Measurements from ENCODE around the gene IP6K3. TPM values are rescaled to one million over a fixed set of nuclear protein-coding genes. Genes with fewer than 3 reads are reported as not detected.

The IP6K3 gene
- total and polyA plus RNA-seq, 3 experiments from 2014 or later = not detected

GRCh38 chr6:33717934-33718455 is 28.7 kb downstream of the IP6K3 start:
- no peak for DNase-seq
- Mint-ChIP-seq H3K36me3 (no peaks in the 10 kb centered on the region), H3K27me3 (peaks cover 10 to 21% of the 10 kb centered on the region in 2 donors), H3K9me3 (no peaks in the 10 kb centered on the region), H3K27ac (peak overlapping the region in 1 of 8 donors; percentile 16), H3K4me1 (no peaks in the 10 kb centered on the region), H3K4me3 (no peak overlapping the region)
- ChIA-PET POLR2A (interaction anchor here (0.7 kb wide), 1 partner anchor 10 kb away, joined by 6 read pairs; no protein-coding TSS in a partner anchor), CTCF (no interaction called here)
- H3K4me3 ChIP-seq (ENCODE audit: low read length) = no peak overlapping the region
- no peak overlapping the region for H3K27ac ChIP-seq (ENCODE audit: low read depth, low read length)
- no peaks in the 10 kb centered on the region for H3K9me3 ChIP-seq (ENCODE audit: low read length)
- no peaks in the 10 kb centered on the region for H3K36me3 ChIP-seq (ENCODE audit: insufficient read depth, low read length)
- no peaks in the 10 kb centered on the region for H3K27me3 ChIP-seq (ENCODE audit: insufficient read depth, low read length, poor library complexity, severe bottlenecking)
- no peaks in the 10 kb centered on the region for H3K4me1 ChIP-seq (ENCODE audit: insufficient read depth, low read length)

DNA sequence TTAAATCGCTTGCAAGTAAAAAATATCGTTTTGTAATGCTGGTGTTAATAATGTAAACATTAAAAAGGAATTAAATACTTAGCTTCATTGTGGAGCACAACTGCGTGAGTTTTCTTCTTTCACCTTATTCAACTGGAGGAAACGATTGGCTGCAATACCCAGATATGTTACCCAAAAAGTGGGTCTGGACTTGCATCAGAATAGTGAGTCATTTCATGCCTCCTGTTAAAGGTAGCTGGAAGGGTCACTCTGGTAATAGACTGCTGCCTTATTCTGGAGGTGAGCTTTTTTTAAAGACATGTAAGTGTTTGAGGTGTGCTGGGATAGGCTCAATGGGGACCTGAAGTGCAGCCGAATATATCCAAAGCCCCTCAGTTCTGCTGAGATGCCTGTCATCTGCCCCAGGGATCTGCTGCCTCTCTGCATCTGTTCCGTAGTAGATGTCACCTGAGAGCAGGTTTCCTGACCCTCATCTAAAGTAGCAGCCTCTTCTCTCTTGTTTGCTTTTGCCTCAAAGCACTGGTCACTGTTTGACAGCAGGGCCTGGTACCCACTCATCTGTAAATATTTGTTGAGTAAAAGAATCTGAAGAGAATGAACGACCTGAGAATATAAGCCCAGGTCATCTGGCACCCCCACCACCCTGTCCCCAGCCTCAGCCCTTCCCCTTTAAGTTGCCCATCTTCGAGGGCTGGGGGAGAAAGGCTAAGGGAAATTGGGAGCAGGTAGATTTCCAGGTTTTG is 29.6 kb downstream of the IP6K3 start:
- Mint-ChIP-seq H3K36me3 (no peaks in the 10 kb centered on the region), H3K4me3 (no peak overlapping the region), H3K4me1 (peaks cover under 1 to 1% (median under 1%) of the 10 kb centered on the region in 3 donors), H3K27ac (no peak overlapping the region), H3K9me3 (no peaks in the 10 kb centered on the region), H3K27me3 (peaks cover 4 to 13% of the 10 kb centered on the region in 2 donors)
- ChIA-PET POLR2A (interaction anchor here (0.7 kb wide), 1 partner anchor 11 kb away, joined by 6 read pairs; no protein-coding TSS in a partner anchor), CTCF (no interaction called here)
- Histone ChIP-seq H3K27me3 (ENCODE audit: insufficient read depth, low read length, poor library complexity, severe bottlenecking) (no peaks in the 10 kb centered on the region), H3K9me3 (ENCODE audit: low read length) (no peaks in the 10 kb centered on the region), H3K4me1 (ENCODE audit: insufficient read depth, low read length) (peaks cover 1% of the 10 kb centered on the region), H3K27ac (ENCODE audit: low read depth, low read length) (no peak overlapping the region), H3K36me3 (ENCODE audit: insufficient read depth, low read length) (no peaks in the 10 kb centered on the region), H3K4me3 (ENCODE audit: low read length) (no peak overlapping the region)
- DNase-seq = no peak

- DNase-seq = no peak
- H3K36me3 Mint-ChIP-seq = peaks cover 0 to 2% (median 1%) of the 10 kb centered on the region in 3 donors
- ChIA-PET CTCF (no interaction called here), POLR2A (no interaction called here)
- H3K4me1 Mint-ChIP-seq = peaks cover 6 to 8% (median 8%) of the 10 kb centered on the region in 3 donors
- H3K9me3 ChIP-seq (ENCODE audit: low read length) = no peaks in the 10 kb centered on the region
- peaks cover 3 to 9% of the 10 kb centered on the region in 2 donors for H3K27me3 Mint-ChIP-seq
- no peak overlapping the region for H3K27ac ChIP-seq (ENCODE audit: low read depth, low read length)
- no peaks in the 10 kb centered on the region for H3K36me3 ChIP-seq (ENCODE audit: insufficient read depth, low read length)
- no peak overlapping the region for H3K4me3 Mint-ChIP-seq
- H3K4me3 ChIP-seq (ENCODE audit: low read length) = no peak overlapping the region
- peaks cover 4% of the 10 kb centered on the region for H3K4me1 ChIP-seq (ENCODE audit: insufficient read depth, low read length)
- H3K9me3 Mint-ChIP-seq = no peaks in the 10 kb centered on the region
- no peak overlapping the region for H3K27ac Mint-ChIP-seq
- no peaks in the 10 kb centered on the region for H3K27me3 ChIP-seq (ENCODE audit: insufficient read depth, low read length, poor library complexity, severe bottlenecking)
Observed at GRCh38 chr6:33716379-33716778, 30.3 kb downstream of the IP6K3 start.

GRCh38 chr6:33714385-33715040 is 32.2 kb downstream of the IP6K3 start:
- peak overlapping the region in 1 of 7 donors; percentile 74 for H3K4me3 Mint-ChIP-seq
- Histone ChIP-seq H3K27ac (ENCODE audit: low read depth, low read length) (no peak overlapping the region), H3K27me3 (ENCODE audit: insufficient read depth, low read length, poor library complexity, severe bottlenecking) (no peaks in the 10 kb centered on the region), H3K9me3 (ENCODE audit: low read length) (no peaks in the 10 kb centered on the region), H3K4me1 (ENCODE audit: insufficient read depth, low read length) (peaks cover 18% of the 10 kb centered on the region), H3K4me3 (ENCODE audit: low read length) (no peak overlapping the region), H3K36me3 (ENCODE audit: insufficient read depth, low read length) (no peaks in the 10 kb centered on the region)
- no peaks in the 10 kb centered on the region for H3K9me3 Mint-ChIP-seq
- ChIA-PET POLR2A (no interaction called here), CTCF (interaction anchor here (1.0 to 1.5 kb wide), 5 partner anchors 11 to 129 kb away, joined by 3 to 5 read pairs (median 4); no protein-coding TSS in a partner anchor)
- H3K36me3 Mint-ChIP-seq = peaks cover 0 to 8% (median 2%) of the 10 kb centered on the region in 3 donors
- H3K27me3 Mint-ChIP-seq = peaks cover 0 to 2% of the 10 kb centered on the region in 2 donors
- H3K4me1 Mint-ChIP-seq = peaks cover 20 to 24% (median 23%) of the 10 kb centered on the region in 3 donors
- H3K27ac Mint-ChIP-seq = no peak overlapping the region
- DNase-seq = no peak

GRCh38 chr6:33713786-33714185 is 32.9 kb downstream of the IP6K3 start:
- H3K36me3 ChIP-seq (ENCODE audit: insufficient read depth, low read length) = no peaks in the 10 kb centered on the region
- ChIA-PET CTCF (interaction anchor here (1.2 to 1.5 kb wide), 4 partner anchors 12 to 128 kb away, joined by 4 to 5 read pairs (median 4); no protein-coding TSS in a partner anchor), POLR2A (no interaction called here)
- no peaks in the 10 kb centered on the region for H3K9me3 ChIP-seq (ENCODE audit: low read length)
- no peaks in the 10 kb centered on the region for H3K27me3 ChIP-seq (ENCODE audit: insufficient read depth, low read length, poor library complexity, severe bottlenecking)
- DNase-seq = no peak
- Mint-ChIP-seq H3K4me1 (peaks cover 24 to 29% (median 29%) of the 10 kb centered on the region in 3 donors), H3K4me3 (no peak overlapping the region), H3K36me3 (peaks cover 0 to 14% (median 3%) of the 10 kb centered on the region in 3 donors), H3K27ac (peak overlapping the region in 1 of 8 donors; percentile 18), H3K9me3 (no peaks in the 10 kb centered on the region), H3K27me3 (peaks cover 0 to 2% of the 10 kb centered on the region in 2 donors)
- no peak overlapping the region for H3K4me3 ChIP-seq (ENCODE audit: low read length)
- no peak overlapping the region for H3K27ac ChIP-seq (ENCODE audit: low read depth, low read length)
- peaks cover 18% of the 10 kb centered on the region for H3K4me1 ChIP-seq (ENCODE audit: insufficient read depth, low read length)

GRCh38 chr6:33712914-33713313 is 33.8 kb downstream of the IP6K3 start:
- no peak overlapping the region for H3K27ac ChIP-seq (ENCODE audit: low read depth, low read length)
- no peaks in the 10 kb centered on the region for H3K27me3 ChIP-seq (ENCODE audit: insufficient read depth, low read length, poor library complexity, severe bottlenecking)
- H3K4me1 ChIP-seq (ENCODE audit: insufficient read depth, low read length) = peaks cover 18% of the 10 kb centered on the region
- H3K9me3 Mint-ChIP-seq = no peaks in the 10 kb centered on the region
- peaks cover 0 to 2% of the 10 kb centered on the region in 2 donors for H3K27me3 Mint-ChIP-seq
- peaks cover 25 to 34% (median 34%) of the 10 kb centered on the region in 3 donors for H3K4me1 Mint-ChIP-seq
- peaks cover 0 to 19% (median 5%) of the 10 kb centered on the region in 3 donors for H3K36me3 Mint-ChIP-seq
- no peaks in the 10 kb centered on the region for H3K36me3 ChIP-seq (ENCODE audit: insufficient read depth, low read length)
- H3K27ac Mint-ChIP-seq = peak overlapping the region in 2 of 8 donors; percentile 33 to 53
- CTCF ChIA-PET = interaction anchor here (1.2 to 1.5 kb wide), 4 partner anchors 13 to 127 kb away, joined by 4 to 5 read pairs (median 4); no protein-coding TSS in a partner anchor
- peak overlapping the region in 1 of 7 donors; percentile 36 for H3K4me3 Mint-ChIP-seq
- POLR2A ChIA-PET = no interaction called here
- no peaks in the 10 kb centered on the region for H3K9me3 ChIP-seq (ENCODE audit: low read length)
- H3K4me3 ChIP-seq (ENCODE audit: low read length) = no peak overlapping the region
- no peak for DNase-seq

DNA sequence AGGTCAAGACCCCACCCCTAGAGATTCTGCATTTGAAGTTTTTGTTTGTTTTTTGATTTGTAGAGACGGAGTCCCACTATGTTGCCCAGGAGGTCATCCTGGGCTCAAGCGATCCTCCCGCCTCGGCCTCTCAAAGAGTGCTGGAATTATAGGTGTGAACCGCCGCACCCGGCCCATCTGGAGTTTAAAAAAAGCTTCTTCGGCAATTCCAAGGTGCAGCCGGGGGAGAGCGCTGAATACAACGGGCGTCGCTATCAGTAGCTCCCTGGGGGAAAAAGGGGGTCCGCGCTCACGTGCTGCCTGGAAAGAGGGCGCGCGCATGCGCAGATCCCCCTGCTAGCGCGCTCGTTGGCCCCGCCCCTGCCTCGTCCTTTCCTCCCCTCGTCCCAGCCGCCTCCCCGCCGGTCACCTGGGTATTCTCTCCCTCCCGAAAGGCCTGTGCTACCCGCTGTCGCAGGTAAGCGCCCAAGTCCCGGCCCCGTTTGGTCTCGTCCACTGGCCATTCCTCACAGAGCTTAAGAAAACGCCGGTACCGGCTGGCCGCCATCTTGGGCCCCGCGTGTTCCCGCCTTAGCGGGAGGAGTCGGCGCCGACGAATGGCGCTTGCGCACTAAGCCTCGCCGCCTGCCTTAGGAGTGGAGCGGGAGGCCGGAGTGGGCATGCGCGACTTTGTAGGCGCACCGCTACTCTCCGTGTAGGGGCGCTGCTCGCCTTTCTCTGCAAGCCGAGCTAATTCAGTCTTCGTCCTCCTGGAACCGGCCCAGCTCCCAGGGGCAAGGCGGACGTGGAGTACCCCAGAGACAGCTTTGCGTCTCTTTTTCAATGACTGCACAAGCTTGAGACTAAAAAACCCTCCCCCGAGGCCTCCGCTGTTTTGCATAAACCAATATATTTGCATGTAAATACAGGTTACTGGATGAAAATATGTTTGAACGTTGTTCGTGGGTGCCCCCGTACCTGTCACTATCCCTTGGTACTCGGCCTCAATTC is 35.3 kb downstream of the IP6K3 start, which contains the start of gene UQCC2:
Gene UQCC2, minus strand, starts transcription at position 561 of the 990 bp plus-strand sequence. Its CDS starts 14 bp downstream, at position 547.
- H3K4me1 ChIP-seq (ENCODE audit: insufficient read depth, low read length) = peaks cover 18% of the 10 kb centered on the region
- peak within 1 kb of the TSS; percentile 91 for H3K27ac ChIP-seq (ENCODE audit: low read depth, low read length)
- peak within 1 kb of the TSS; percentile 98 for H3K4me3 ChIP-seq (ENCODE audit: low read length)
- DNase-seq = peak; percentile 96 to 99 (median 98)
- Mint-ChIP-seq H3K4me1 (peaks cover 26 to 39% (median 39%) of the 10 kb centered on the region in 3 donors), H3K9me3 (no peaks in the 10 kb centered on the region), H3K4me3 (peak within 1 kb of the TSS; percentile 98 to 100 (median 99)), H3K27ac (peak within 1 kb of the TSS; percentile 96 to 99 (median 98)), H3K27me3 (peaks cover 0 to 2% of the 10 kb centered on the region in 2 donors), H3K36me3 (peaks cover 0 to 28% (median 6%) of the 10 kb centered on the region in 3 donors)
- POLR2A ChIA-PET = interaction anchor here (0.6 to 2.1 kb wide), 9 partner anchors 14 to 526 kb away, joined by 3 to 8 read pairs (median 4); partner anchors contain the start of genes BAK1, HMGA1 and ITPR3
- CTCF ChIA-PET = interaction anchor here (0.9 to 2.3 kb wide), 19 partner anchors 9 to 444 kb away, joined by 3 to 20 read pairs (median 4); no protein-coding TSS in a partner anchor
- no peaks in the 10 kb centered on the region for H3K9me3 ChIP-seq (ENCODE audit: low read length)
- H3K36me3 ChIP-seq (ENCODE audit: insufficient read depth, low read length) = peaks cover 3% of the 10 kb centered on the region
- H3K27me3 ChIP-seq (ENCODE audit: insufficient read depth, low read length, poor library complexity, severe bottlenecking) = no peaks in the 10 kb centered on the region
